ENCODE measurements around the gene GALNT6. TPM values are rescaled to one million over a fixed set of nuclear protein-coding genes. Genes with fewer than 3 reads are reported as not detected.

The GALNT6 gene
- total and polyA plus RNA-seq, 12 donors, result 0.15 to 6.3 (median 0.81) TPM

DNA sequence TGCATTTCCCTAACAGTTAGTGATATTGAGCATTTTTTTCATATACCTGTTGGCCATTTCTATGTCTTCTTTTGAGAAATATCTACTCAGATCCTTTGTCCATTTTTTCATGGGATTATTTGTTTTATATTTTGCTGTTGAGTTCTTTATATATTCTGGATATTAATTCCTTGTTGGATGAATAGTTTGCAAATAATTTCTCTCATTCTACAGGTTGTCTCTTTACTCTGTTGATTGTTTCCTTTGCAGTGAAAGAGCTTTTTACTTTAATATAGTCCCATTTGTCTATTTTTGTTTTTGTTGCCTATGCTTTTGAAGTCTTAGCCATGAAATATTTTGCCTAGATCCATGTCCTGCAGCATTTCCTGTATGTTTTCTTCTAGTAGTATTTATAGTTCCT, 21.9 kb upstream of the GALNT6 start:
- TF ChIP-seq, protein P1, sequence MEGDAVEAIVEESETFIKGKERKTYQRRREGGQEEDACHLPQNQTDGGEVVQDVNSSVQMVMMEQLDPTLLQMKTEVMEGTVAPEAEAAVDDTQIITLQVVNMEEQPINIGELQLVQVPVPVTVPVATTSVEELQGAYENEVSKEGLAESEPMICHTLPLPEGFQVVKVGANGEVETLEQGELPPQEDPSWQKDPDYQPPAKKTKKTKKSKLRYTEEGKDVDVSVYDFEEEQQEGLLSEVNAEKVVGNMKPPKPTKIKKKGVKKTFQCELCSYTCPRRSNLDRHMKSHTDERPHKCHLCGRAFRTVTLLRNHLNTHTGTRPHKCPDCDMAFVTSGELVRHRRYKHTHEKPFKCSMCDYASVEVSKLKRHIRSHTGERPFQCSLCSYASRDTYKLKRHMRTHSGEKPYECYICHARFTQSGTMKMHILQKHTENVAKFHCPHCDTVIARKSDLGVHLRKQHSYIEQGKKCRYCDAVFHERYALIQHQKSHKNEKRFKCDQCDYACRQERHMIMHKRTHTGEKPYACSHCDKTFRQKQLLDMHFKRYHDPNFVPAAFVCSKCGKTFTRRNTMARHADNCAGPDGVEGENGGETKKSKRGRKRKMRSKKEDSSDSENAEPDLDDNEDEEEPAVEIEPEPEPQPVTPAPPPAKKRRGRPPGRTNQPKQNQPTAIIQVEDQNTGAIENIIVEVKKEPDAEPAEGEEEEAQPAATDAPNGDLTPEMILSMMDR (IDR thresholded peaks at IDR 0.05), result no peak
- H3K36me3 ChIP-seq, result no peaks in the 10 kb centered on the region
- H3K27ac ChIP-seq, result no peak overlapping the region
- ATAC-seq (no peak), DNase-seq (no peak)
- H3K4me1 ChIP-seq, result no peaks in the 10 kb centered on the region
- H3K4me3 ChIP-seq, result no peak overlapping the region
- no peaks in the 10 kb centered on the region for H3K9me3 ChIP-seq
- intact Hi-C loops (cut with DNase I), result no loop called here
- H3K27me3 ChIP-seq, result peaks cover 0 to 22% (median 5%) of the 10 kb centered on the region in 7 donors

DNA sequence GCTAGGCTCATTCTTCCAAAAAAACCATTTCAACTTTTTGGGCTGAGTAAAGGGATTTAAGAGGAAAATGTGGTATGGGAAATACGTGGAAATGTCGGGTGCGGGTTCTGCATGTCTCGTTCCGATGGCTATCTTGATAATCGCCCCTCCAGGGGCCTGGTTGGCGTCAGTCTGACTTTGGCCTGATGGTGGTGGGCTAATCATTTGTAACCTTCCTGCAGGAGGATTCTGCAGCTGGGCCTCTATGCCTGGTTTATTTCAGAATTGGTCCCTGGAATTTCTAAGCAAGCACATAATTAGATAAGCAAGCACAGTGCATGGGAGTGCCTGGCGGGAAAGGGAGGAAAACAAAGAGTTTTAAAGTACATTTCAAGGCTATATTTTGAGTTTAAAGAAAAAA, 18.6 kb upstream of the GALNT6 start:
- H3K36me3 ChIP-seq, result no peaks in the 10 kb centered on the region
- H3K27me3 ChIP-seq, result peaks cover 0 to 10% (median 0%) of the 10 kb centered on the region in 7 donors
- H3K27ac ChIP-seq, result no peak overlapping the region
- peaks cover 0 to under 1% (median 0%) of the 10 kb centered on the region in 9 donors for H3K4me1 ChIP-seq
- no peak overlapping the region for H3K4me3 ChIP-seq
- ATAC-seq (no peak), DNase-seq (no peak)
- no peaks in the 10 kb centered on the region for H3K9me3 ChIP-seq
- intact Hi-C loops (cut with DNase I), result no loop called here
- 43 to 50% methylated on average over 8 of the region's 8 CpGs for WGBS, 2 donors
- TF ChIP-seq, protein P1 (IDR thresholded peaks at IDR 0.05), result no peak

DNA sequence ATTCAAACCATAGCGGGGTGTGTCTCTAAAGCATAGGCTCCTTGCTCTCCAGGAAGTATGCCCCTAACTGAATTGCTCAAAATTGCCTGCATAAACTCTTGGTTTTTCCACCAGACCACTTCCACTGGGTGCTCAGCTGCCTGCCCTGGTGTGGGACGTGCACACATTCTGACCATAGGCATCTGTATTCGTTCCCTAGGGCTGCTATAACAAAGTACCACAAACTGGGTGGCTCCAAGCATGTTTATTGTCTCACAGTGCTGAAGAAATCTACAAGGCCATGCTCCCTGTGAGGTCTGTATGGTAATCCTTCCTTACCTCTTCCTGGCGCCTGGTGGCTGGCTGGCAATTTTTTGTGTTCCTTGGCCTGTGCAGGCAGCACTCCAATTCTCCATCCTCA, 16.4 kb upstream of the GALNT6 start:
- Histone ChIP-seq H3K27ac (no peak overlapping the region), H3K36me3 (no peaks in the 10 kb centered on the region), H3K27me3 (peaks cover 0 to under 1% (median 0%) of the 10 kb centered on the region in 7 donors), H3K4me3 (no peak overlapping the region), H3K4me1 (peaks cover 0 to 14% (median 0%) of the 10 kb centered on the region in 9 donors), H3K9me3 (no peaks in the 10 kb centered on the region)
- no peak for ATAC-seq
- DNase-seq, result no peak
- TF ChIP-seq, protein P1 (IDR thresholded peaks at IDR 0.05), result no peak
- WGBS, 2 donors, result 66 to 71% methylated on average over 4 of the region's 4 CpGs
- intact Hi-C loops (cut with DNase I), result no loop called here

DNA sequence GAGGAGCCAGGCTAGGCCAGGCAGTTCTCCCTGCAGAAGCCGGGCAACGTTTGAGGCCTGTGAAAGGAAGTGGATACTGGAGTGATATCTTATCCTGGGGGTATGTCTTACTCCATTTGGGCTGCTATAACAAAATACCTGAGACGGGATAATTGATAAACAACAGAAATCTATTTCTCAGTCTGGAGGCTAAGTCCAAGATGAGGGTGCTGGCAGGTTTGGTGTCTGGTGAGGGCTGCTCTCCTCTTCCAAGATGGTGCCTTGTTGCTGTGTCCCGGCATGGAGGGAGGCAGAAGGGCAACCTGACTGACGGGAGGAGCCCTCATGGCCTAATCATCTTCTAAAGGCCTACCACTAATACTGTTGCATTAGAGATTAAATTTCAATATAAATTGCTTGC, 15.7 kb upstream of the GALNT6 start:
- H3K4me3 ChIP-seq, result no peak overlapping the region
- TF ChIP-seq, protein P1 (IDR thresholded peaks at IDR 0.05), result no peak
- DNase-seq, result no peak

More for the DNA sequence above, 15.7 kb upstream of the GALNT6 start:
- Histone ChIP-seq H3K4me1 (peaks cover 0 to 14% (median 0%) of the 10 kb centered on the region in 9 donors), H3K9me3 (no peaks in the 10 kb centered on the region), H3K27me3 (peaks cover 0 to 8% (median 0%) of the 10 kb centered on the region in 7 donors), H3K36me3 (no peaks in the 10 kb centered on the region), H3K27ac (no peak overlapping the region)
- 82 to 83% methylated on average over 5 of the region's 5 CpGs for WGBS, 2 donors
- intact Hi-C loops (cut with DNase I), result no loop called here
- ATAC-seq, result no peak
